Measurements from ENCODE around the gene ARHGAP25.

The ARHGAP25 gene

DNA sequence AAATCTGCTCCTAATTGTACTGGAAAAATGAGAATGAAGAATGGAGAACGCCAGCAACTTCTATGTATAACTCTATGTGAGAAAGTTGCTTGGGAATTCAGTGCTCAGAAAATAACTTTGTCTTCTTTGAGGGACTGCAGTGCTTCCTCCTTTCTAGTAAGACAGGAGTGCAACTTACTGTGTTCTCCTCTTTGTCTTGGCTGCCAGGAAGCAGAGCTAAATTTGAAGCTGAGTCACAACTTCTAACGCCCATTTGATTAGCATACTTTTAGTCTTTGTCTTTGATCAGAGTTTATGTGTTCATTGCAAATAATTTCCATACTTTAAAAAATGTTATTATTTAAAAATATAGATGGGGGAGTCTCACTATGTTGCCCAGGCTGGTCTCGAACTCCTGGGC, 6.6 kb downstream of the ARHGAP25 start:
- H3K4me3 ChIP-seq (ENCODE audit: low read depth, low read length) = no peak overlapping the region

DNA sequence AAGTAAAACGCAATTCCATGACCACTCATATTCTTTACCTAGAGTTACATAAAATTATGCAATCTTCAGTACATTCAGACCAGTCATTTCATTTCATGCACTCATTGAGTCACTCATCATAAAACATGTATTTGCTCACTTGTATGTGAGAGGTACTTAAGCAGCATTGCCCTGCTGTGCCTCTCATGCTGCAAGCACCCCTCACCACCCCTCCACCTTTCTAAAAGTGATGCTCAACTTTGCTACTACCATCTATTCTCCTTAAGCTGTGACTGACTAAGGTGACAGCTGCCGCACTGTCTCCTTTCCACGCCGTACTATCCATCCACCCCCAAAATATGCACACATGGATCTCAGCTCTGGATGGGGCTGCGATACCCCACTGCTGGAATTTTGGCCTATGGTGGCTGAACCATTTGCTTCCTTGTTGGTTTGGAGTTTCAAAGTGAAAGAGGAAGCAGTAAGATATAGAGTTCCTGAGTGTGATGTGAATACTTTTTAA, 7.2 kb downstream of the ARHGAP25 start:
- H3K4me3 ChIP-seq (ENCODE audit: low read depth, low read length) = no peak overlapping the region

GRCh38 chr2:68742626-68743415, 8.2 kb downstream of the ARHGAP25 start:
- no peak overlapping the region for H3K4me3 ChIP-seq (ENCODE audit: low read depth, low read length)

DNA sequence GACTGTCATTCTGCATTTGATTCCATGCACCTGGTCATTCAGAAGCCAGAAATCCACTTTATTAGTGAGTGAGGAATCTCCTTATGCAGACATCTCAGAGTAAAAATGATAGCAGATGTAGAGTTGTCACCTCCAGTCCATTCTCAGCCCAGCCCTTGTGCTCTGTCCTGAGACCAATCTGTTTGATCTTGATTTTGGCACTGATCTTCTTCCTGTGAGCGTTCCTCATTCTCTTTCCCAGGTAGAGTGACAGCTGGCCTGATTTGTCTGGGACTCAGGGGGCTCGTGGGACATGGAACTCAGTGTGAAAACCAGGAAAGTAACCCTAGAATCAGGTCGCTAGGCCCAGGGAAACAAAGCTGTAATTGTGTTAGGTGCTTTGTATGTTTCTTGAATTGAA, 8.9 kb downstream of the ARHGAP25 start:
- no peak overlapping the region for H3K4me3 ChIP-seq (ENCODE audit: low read depth, low read length)

GRCh38 chr2:68744366-68744912, 9.8 kb downstream of the ARHGAP25 start:
- no peak overlapping the region for H3K4me3 ChIP-seq (ENCODE audit: low read depth, low read length)

DNA sequence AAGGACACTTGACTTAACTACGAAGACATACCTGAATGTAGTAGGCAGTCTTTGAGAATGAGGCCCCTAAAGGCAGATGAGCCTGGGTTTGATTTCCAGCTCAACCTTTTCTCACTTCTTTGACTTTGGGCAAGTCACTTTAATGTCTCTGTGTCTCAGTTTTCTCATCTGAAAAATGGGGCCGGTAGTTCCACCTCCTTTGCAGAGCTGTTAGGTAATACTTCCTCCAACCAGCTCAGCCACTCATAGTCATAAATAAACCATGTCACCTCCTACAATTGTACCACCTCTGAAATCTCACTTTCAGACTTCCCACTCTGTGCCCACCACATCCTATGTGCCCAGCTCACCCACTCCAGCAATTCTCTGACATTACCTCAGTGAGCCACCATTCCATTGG, 10.4 kb downstream of the ARHGAP25 start:
- no peak overlapping the region for H3K4me3 ChIP-seq (ENCODE audit: low read depth, low read length)

DNA sequence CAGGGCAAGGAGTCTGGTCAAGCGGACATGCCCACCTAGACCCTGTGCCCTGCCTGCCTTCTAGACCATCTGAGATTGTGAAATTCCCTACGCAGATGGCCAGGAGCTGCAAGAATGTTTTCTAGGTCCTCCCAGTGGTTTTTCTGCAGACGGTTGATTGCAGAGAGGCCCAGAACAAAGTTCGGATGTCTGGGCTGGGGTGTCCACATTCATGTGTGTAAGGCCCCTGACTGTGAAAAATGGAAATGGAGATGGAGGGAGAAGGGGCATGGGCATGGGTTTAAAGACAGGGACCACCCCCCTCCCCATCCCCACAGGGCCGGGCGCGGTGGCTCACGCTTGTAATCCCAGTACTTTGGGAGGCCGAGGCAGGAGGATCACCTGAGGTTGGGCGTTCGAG, 11.8 kb downstream of the ARHGAP25 start:
- no peak overlapping the region for H3K4me3 ChIP-seq (ENCODE audit: low read depth, low read length)

- H3K4me3 ChIP-seq (ENCODE audit: low read depth, low read length) = no peak overlapping the region
Observed at GRCh38 chr2:68747413-68747812, 12.8 kb downstream of the ARHGAP25 start.

DNA sequence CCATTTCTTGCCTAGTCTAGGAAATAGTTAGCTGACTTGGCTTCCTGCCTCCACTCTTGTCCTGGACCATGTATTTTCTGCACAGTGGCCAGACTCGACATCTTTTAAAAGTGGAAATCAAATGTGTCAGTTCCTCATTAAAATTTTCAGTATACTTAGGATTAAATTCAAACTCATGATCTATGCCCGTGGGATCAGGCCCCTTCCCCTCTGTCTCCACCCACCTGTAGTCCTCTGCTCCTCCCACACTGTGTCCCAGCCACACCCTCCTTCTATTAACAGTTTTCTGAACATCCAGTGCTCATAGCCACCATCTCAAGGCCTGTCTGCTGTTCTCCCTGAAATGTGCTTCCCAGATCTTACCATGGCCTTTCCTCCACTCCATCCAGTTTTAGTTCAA, 13.3 kb downstream of the ARHGAP25 start:
- H3K4me3 ChIP-seq (ENCODE audit: low read depth, low read length) = no peak overlapping the region

GRCh38 chr2:68748568-68748967, 14.0 kb downstream of the ARHGAP25 start:
- H3K4me3 ChIP-seq (ENCODE audit: low read depth, low read length) = no peak overlapping the region

DNA sequence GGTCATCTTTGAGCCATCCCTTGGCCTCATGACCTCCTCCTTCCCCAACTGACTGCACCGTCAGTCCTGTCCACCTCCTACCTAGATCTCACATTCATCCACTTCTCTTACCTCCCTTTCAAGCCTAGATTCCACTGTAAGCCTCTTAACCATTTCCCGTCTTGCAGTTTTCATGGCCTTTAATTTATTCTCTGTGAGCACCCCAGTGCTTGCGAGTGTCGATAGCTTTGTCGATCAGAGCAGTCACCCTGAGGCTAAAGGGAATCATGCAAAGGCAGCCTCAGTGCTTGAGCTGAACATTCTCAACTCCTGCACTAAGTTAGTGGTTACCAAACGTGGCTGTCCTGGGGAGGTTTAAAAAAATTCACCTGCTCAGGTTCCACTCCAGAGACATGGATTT, 14.7 kb downstream of the ARHGAP25 start:
- no peak overlapping the region for H3K4me3 ChIP-seq (ENCODE audit: low read depth, low read length)

GRCh38 chr2:68750592-68751396, 16.2 kb downstream of the ARHGAP25 start:
- no peak overlapping the region for H3K4me3 ChIP-seq (ENCODE audit: low read depth, low read length)

DNA sequence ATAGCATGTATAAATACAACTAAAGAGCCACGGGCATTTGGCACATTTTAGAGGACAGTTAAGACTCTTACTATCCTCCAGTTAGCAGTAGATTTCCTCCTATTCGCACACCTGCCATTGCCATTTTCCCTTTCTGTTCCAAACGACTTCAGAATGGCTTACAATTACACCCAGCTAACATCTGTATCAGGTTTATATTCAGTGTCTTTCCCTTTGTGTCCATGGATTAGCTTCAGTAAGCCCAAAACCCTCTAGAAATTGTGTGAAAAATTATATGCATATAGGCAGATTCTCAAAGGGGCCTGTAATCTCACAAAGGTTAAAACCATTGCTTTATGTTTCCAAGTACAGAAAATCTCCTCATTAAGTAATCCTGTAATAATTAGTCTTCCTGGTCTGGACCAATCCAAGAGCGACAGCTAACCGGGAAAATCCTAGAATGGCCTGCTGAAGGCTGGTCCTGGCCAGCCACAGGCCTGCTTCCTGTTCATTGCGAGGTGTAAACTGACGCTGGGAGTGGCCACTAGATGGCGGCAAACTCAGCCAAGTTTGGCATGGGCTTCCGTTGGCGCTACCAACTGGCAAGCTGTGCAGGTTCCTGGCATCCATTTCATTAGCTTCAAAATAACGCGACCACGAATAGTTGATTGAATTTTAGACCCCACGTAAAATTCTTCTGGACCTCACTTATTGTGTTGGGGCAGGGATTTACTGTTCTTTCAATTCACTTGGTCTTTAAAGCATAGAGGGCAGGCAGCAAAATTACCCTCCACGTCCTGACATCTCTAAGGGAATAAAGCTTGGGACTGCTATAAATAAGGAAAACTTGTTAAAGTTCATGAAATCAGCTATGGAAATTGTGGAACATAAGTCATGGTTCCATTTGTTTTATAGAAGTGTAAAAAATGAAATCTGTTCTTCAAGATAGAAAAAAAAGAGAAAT, 17.1 kb downstream of the ARHGAP25 start:
- H3K4me3 ChIP-seq (ENCODE audit: low read depth, low read length) = no peak overlapping the region

DNA sequence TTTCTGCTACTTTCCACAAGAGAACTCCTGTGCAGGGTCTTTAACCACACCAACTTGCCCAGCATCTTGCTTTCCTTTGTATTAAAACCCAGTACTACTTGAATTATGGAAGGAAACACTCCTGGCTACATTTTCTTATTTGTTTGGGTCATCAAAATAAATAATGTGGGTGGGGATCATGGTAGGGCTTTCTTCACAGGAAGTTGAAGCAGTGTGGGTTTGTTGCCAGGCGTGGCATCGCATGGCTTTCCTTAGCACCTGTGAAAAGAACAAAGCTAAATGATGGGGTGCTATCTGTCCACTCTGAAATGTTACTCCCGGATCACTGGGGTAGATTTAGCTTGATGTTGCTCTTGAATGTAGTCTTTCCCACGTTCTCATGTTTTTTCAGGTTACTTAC, 18.7 kb downstream of the ARHGAP25 start:
- H3K4me3 ChIP-seq (ENCODE audit: low read depth, low read length) = no peak overlapping the region

- H3K4me3 ChIP-seq (ENCODE audit: low read depth, low read length) = no peak overlapping the region
Observed at GRCh38 chr2:68755071-68755470, 20.5 kb downstream of the ARHGAP25 start.

DNA sequence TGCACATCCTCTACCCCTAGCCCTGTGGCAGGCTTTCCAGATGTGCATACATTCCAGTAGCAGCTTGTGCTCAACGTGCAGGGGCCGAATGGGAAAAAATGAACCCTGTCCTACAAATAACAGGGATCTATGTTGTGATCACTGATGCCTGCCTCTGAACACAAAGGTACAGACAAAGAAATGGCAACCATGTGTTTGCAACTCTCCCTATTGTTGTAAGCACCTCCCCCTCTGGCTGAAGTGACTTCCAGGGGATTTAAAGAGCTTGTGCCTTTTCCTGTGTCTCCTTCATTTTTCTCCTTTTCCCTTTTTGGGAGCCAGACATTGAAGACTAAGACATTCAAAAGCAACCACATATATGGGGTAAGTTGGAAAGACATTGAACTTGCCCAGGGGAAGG, 21.6 kb downstream of the ARHGAP25 start:
- H3K4me3 ChIP-seq (ENCODE audit: low read depth, low read length) = no peak overlapping the region

DNA sequence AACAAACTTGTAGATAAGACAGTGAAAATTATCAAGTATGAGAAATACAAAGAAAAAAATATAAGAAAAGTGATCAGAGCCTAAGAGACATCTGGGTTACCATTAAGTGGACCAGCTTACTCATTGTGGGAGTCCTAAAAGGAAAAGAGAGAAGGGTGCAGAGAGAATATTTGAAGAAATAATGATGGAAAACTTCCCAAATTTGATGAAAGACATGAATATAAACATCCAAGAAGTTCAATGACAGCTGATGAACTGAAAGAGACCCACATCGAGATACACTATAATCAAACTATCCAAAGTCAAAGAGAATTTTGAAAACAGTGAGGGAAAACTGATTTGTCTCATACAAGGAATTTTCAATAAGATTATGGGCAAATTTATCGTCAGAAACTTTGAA, 22.5 kb downstream of the ARHGAP25 start:
- no peak overlapping the region for H3K4me3 ChIP-seq (ENCODE audit: low read depth, low read length)

DNA sequence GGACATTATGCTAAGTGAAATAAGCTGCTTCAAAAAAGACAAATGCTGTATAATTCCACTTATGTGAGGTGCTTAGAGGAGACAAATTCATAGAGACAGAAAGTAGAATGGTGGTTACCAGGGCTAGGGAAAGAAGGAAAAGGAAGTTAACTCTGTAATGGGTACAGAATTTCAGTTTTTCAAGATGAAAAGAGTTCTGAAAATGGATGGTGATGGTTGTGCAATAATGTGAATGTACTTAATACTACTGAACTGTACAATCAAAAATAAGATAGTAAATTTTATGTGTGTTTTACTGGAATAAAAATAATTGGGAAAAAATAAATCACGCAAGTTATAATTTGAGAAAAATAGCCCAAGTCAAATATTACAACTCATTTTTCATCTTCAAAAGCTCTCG, 27.5 kb downstream of the ARHGAP25 start:
- H3K4me3 ChIP-seq (ENCODE audit: low read depth, low read length) = no peak overlapping the region

- H3K4me3 ChIP-seq (ENCODE audit: low read depth, low read length) = no peak overlapping the region
Observed at GRCh38 chr2:68762665-68763064, 28.1 kb downstream of the ARHGAP25 start.

DNA sequence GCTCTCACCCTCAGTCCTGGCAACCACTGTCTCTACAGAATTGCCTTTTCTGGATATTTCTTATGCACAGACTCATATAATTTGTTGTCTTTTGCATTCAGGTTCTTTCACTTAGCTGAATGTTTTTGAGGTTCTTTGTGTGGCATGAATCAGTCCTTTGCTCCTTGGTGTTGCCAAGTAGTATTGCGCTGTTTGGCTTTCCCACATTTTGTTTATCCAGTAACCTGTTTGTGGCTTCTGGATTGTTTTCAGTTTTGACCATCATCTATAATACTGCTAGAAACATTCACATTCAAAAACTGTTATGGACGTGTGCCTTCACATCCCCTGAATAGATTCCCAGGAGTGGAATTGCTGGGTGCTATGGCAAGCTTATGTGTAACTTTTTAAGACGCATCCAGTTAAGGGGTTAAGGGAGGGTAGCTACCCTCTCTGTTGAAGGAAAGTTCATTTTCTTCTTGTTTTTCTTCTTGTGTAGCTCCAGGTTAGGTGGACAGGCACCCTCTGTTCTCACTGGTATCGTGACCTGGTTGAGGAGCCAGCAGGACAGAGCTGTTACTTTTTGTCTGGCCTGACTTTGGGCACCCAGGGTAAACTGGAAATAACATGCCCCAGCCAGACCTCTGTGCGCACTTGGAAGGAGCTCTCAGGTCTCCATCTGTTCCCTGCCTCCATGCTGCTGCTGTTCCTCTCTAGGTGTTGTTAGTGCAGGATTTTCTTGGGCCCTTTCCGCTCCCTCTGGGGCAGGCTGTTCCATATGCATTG, 29.6 kb downstream of the ARHGAP25 start:
- H3K4me3 ChIP-seq (ENCODE audit: low read depth, low read length) = no peak overlapping the region
